WTC11 (cell line): ENCODE results near the gene MLEC. TPM values are rescaled to one million over a fixed set of nuclear protein-coding genes. Genes with fewer than 3 reads are reported as not detected.

Experiments
- ATAC-seq: fragments of 200-7000 bp; cut with Tn5 transposase; 2 replicates; pipeline ENCODE4 v1.10.0; 2021; ENCODE audit warnings: mild to moderate bottlenecking, moderate library complexity
- CTCF ChIA-PET: fragments of 300-600 bp; sonication (Branson Sonifier 250); formaldehyde crosslinking; loops from one replicate; lab custom pipeline; 2021; ENCODE audit warnings: antibody characterized with exemption; lab: Charles Lee
- POLR2A ChIA-PET: fragments of 350-600 bp; sonication (Branson Sonifier 250); formaldehyde crosslinking; loops from one replicate; lab custom pipeline; 2021; ENCODE audit warnings: antibody characterized with exemption; lab: Charles Lee
- DNase-seq: peaks from one replicate; pipeline ENCODE4 v3.0.0; 2021; ENCODE audit warnings: low spot score
- H3K27ac Mint-ChIP-seq: 2 replicates; pipeline ENCODE4 v1.8.0; 2021; ENCODE audit warnings: mixed read lengths
- H3K27me3 Mint-ChIP-seq: 2 replicates; pipeline ENCODE4 v1.8.0; 2021; ENCODE audit warnings: low read depth, mild to moderate bottlenecking, moderate library complexity, mixed read lengths
- H3K36me3 Mint-ChIP-seq: 2 replicates; pipeline ENCODE4 v1.8.0; 2021; ENCODE audit warnings: mixed read lengths
- H3K4me1 Mint-ChIP-seq: 2 replicates; pipeline ENCODE4 v1.8.0; 2022; ENCODE audit warnings: mixed read lengths
- H3K4me3 Mint-ChIP-seq: 2 replicates; pipeline ENCODE4 v1.8.0; 2021; ENCODE audit warnings: mild to moderate bottlenecking, moderate library complexity, mixed read lengths
- H3K9me3 Mint-ChIP-seq: 2 replicates; pipeline ENCODE4 v1.8.0; 2021; ENCODE audit warnings: mixed read lengths
- ATF6 ChIP-seq: sonication (generic); formaldehyde crosslinking; IDR thresholded peaks from 2 replicates; pipeline ENCODE4 v1.8.1; 2023; ENCODE audit warnings: mild to moderate bottlenecking, missing genetic modification reagents
- CBFB ChIP-seq: sonication (generic); formaldehyde crosslinking; IDR thresholded peaks from 2 replicates; pipeline ENCODE4 v1.8.1; 2022; ENCODE audit warnings: mild to moderate bottlenecking, low read depth, missing genetic modification reagents
- CREB1 ChIP-seq: sonication (generic); formaldehyde crosslinking; IDR thresholded peaks from 2 replicates; pipeline ENCODE4 v1.8.0; 2023; ENCODE audit warnings: mild to moderate bottlenecking, missing genetic modification reagents
- CREM ChIP-seq: sonication (generic); formaldehyde crosslinking; IDR thresholded peaks from 2 replicates; pipeline ENCODE4 v1.8.1; 2022; ENCODE audit warnings: mild to moderate bottlenecking, missing genetic modification reagents, moderate library complexity
- EMX1 ChIP-seq: fragments of 250-450 bp; sonication (Bioruptor Pico); IDR thresholded peaks from 2 replicates; pipeline ENCODE4 v1.8.0; 2021; ENCODE audit warnings: mild to moderate bottlenecking
- FOXP4 ChIP-seq: sonication (generic); formaldehyde crosslinking; IDR thresholded peaks from 2 replicates; pipeline ENCODE4 v1.8.0; 2022; ENCODE audit warnings: mild to moderate bottlenecking, missing genetic modification reagents
- HMGXB4 ChIP-seq: sonication (generic); formaldehyde crosslinking; IDR thresholded peaks from 2 replicates; pipeline ENCODE4 v1.8.1; 2023; ENCODE audit warnings: mild to moderate bottlenecking, moderate library complexity, missing genetic modification reagents
- IRF2 ChIP-seq: sonication (generic); formaldehyde crosslinking; IDR thresholded peaks from 2 replicates; pipeline ENCODE4 v1.8.0; 2022; ENCODE audit warnings: low read depth, missing genetic modification reagents, borderline replicate concordance
- MYBL2 ChIP-seq: sonication (generic); formaldehyde crosslinking; IDR thresholded peaks from 2 replicates; pipeline ENCODE4 v1.8.1; 2023; ENCODE audit warnings: mild to moderate bottlenecking, moderate library complexity, missing genetic modification reagents
- RORB ChIP-seq: fragments of 250-450 bp; sonication (Bioruptor Pico); IDR thresholded peaks from 2 replicates; pipeline ENCODE4 v1.9.0; 2021; ENCODE audit warnings: mild to moderate bottlenecking
- ZBTB43 ChIP-seq: sonication (generic); formaldehyde crosslinking; IDR thresholded peaks from 2 replicates; pipeline ENCODE4 v1.8.1; 2023; ENCODE audit warnings: mild to moderate bottlenecking, missing genetic modification reagents
- ZNF671 ChIP-seq: fragments of 250-450 bp; sonication (Bioruptor Pico); IDR thresholded peaks from 2 replicates; pipeline ENCODE4 v1.8.0; 2021; ENCODE audit warnings: mild to moderate bottlenecking
- total RNA-seq: library from RNA; stranded (reverse); gene quantifications from 3 replicates; pipeline ENCODE4 v1.2.3, GENCODE V29; 2021
- TF ChIP-seq, protein P1 (sequence below): sonication (generic); formaldehyde crosslinking; IDR thresholded peaks from 2 replicates; pipeline ENCODE4 v1.8.1; 2023; ENCODE audit warnings: mild to moderate bottlenecking, missing genetic modification reagents, moderate library complexity
- TF ChIP-seq, protein P2 (sequence below): fragments of 250-450 bp; sonication (Bioruptor Pico); IDR thresholded peaks from 2 replicates; pipeline ENCODE4 v1.9.0; 2021; ENCODE audit warnings: mild to moderate bottlenecking, borderline replicate concordance
- TF ChIP-seq, protein P3 (sequence below): sonication (generic); formaldehyde crosslinking; IDR thresholded peaks from 2 replicates; pipeline ENCODE4 v1.8.1; 2022; ENCODE audit warnings: missing genetic modification reagents, borderline replicate concordance

The MLEC gene
- total RNA-seq, 1 experiment from 2014 or later = 278 TPM

DNA sequence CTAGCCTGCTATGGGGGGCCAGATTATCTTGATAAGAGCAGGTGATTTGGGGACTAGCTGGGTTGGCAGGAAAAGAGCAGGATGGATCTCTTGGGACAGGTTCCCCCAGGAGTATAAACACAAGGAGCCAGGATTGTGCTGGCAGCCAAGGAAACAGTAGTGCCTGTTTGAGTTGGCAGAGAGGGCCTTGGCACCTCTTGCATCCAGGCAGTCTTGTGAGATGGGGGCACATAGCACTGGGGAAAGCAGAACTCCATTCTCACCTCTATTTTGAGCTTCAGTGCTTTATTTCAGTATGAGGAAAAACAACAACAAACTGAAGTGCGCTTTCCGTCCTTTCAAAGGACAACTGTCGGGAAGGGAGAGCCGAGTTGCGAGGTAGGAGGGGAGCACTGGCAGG lies 13.9 kb downstream of the MLEC start:
- Mint-ChIP-seq H3K36me3 (peaks cover 56% of the 10 kb centered on the region), H3K4me3 (no peak overlapping the region), H3K27ac (peak overlapping the region; percentile 57), H3K9me3 (no peaks in the 10 kb centered on the region), H3K4me1 (no peaks in the 10 kb centered on the region), H3K27me3 (no peaks in the 10 kb centered on the region)
- ChIA-PET CTCF (no interaction called here), POLR2A (no interaction called here)
- ATAC-seq (no peak), DNase-seq (no peak)
- no peak for TF ChIP-seq HMGXB4
- no peak for TF ChIP-seq EMX1

GRCh38 chr12:120702637-120703036 lies 15.7 kb downstream of the MLEC start:
- Mint-ChIP-seq H3K36me3 (peaks cover 39% of the 10 kb centered on the region), H3K4me1 (no peaks in the 10 kb centered on the region), H3K27ac (no peak overlapping the region), H3K4me3 (no peak overlapping the region), H3K27me3 (no peaks in the 10 kb centered on the region), H3K9me3 (no peaks in the 10 kb centered on the region)
- DNase-seq (no peak), ATAC-seq (no peak)
- TF ChIP-seq, protein P1, sequence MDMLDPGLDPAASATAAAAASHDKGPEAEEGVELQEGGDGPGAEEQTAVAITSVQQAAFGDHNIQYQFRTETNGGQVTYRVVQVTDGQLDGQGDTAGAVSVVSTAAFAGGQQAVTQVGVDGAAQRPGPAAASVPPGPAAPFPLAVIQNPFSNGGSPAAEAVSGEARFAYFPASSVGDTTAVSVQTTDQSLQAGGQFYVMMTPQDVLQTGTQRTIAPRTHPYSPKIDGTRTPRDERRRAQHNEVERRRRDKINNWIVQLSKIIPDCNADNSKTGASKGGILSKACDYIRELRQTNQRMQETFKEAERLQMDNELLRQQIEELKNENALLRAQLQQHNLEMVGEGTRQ = no peak
- TF ChIP-seq CREB1 (CRISPR knock-in tag) (no peak), CREM (no peak), IRF2 (CRISPR knock-in tag) (no peak), MYBL2 (CRISPR knock-in tag) (no peak), ATF6 (CRISPR knock-in tag) (no peak), CBFB (CRISPR knock-in tag) (no peak), ZNF671 (CRISPR knock-in tag) (no peak), FOXP4 (no peak), ZBTB43 (no peak), RORB (CRISPR knock-in tag) (no peak)
- TF ChIP-seq, protein P2, sequence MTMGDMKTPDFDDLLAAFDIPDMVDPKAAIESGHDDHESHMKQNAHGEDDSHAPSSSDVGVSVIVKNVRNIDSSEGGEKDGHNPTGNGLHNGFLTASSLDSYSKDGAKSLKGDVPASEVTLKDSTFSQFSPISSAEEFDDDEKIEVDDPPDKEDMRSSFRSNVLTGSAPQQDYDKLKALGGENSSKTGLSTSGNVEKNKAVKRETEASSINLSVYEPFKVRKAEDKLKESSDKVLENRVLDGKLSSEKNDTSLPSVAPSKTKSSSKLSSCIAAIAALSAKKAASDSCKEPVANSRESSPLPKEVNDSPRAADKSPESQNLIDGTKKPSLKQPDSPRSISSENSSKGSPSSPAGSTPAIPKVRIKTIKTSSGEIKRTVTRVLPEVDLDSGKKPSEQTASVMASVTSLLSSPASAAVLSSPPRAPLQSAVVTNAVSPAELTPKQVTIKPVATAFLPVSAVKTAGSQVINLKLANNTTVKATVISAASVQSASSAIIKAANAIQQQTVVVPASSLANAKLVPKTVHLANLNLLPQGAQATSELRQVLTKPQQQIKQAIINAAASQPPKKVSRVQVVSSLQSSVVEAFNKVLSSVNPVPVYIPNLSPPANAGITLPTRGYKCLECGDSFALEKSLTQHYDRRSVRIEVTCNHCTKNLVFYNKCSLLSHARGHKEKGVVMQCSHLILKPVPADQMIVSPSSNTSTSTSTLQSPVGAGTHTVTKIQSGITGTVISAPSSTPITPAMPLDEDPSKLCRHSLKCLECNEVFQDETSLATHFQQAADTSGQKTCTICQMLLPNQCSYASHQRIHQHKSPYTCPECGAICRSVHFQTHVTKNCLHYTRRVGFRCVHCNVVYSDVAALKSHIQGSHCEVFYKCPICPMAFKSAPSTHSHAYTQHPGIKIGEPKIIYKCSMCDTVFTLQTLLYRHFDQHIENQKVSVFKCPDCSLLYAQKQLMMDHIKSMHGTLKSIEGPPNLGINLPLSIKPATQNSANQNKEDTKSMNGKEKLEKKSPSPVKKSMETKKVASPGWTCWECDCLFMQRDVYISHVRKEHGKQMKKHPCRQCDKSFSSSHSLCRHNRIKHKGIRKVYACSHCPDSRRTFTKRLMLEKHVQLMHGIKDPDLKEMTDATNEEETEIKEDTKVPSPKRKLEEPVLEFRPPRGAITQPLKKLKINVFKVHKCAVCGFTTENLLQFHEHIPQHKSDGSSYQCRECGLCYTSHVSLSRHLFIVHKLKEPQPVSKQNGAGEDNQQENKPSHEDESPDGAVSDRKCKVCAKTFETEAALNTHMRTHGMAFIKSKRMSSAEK (CRISPR knock-in tag) = no peak
- TF ChIP-seq, protein P3, sequence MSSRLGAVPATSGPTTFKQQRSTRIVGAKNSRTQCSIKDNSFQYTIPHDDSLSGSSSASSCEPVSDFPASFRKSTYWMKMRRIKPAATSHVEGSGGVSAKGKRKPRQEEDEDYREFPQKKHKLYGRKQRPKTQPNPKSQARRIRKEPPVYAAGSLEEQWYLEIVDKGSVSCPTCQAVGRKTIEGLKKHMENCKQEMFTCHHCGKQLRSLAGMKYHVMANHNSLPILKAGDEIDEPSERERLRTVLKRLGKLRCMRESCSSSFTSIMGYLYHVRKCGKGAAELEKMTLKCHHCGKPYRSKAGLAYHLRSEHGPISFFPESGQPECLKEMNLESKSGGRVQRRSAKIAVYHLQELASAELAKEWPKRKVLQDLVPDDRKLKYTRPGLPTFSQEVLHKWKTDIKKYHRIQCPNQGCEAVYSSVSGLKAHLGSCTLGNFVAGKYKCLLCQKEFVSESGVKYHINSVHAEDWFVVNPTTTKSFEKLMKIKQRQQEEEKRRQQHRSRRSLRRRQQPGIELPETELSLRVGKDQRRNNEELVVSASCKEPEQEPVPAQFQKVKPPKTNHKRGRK (CRISPR knock-in tag) = no peak
- POLR2A ChIA-PET = no interaction called here
- CTCF ChIA-PET = interaction anchor here (2.1 kb wide), 1 partner anchor 53 kb away, joined by 9 read pairs; no protein-coding TSS in a partner anchor
